Stimulated activated naive CD8-positive, alpha-beta T cell treated with anti-CD3 and anti-CD28 coated beads, Interleukin-15, Interleukin-2, amounts not matched to agents 100 ng/mL and 50 ng/mL, for 24 hours (primary cell): ENCODE data around the gene SKI.

Experiments
- H3K27ac Mint-ChIP-seq: one replicate; pipeline ENCODE4 v1.8.0; 2021; ENCODE audit warnings: mild to moderate bottlenecking, mixed read lengths
- H3K27me3 Mint-ChIP-seq: one replicate; pipeline ENCODE4 v1.8.0; 2021; ENCODE audit warnings: mixed read lengths
- H3K36me3 Mint-ChIP-seq: one replicate; pipeline ENCODE4 v1.8.0; 2021; ENCODE audit warnings: low read depth, mixed read lengths
- H3K4me1 Mint-ChIP-seq: one replicate; pipeline ENCODE4 v1.8.0; 2021; ENCODE audit warnings: low read depth, mixed read lengths
- H3K4me3 Mint-ChIP-seq: one replicate; pipeline ENCODE4 v1.8.0; 2021; ENCODE audit warnings: mild to moderate bottlenecking, mixed read lengths
- H3K9me3 Mint-ChIP-seq: one replicate; pipeline ENCODE4 v1.8.0; 2021; ENCODE audit warnings: mixed read lengths

Gene SKI

DNA sequence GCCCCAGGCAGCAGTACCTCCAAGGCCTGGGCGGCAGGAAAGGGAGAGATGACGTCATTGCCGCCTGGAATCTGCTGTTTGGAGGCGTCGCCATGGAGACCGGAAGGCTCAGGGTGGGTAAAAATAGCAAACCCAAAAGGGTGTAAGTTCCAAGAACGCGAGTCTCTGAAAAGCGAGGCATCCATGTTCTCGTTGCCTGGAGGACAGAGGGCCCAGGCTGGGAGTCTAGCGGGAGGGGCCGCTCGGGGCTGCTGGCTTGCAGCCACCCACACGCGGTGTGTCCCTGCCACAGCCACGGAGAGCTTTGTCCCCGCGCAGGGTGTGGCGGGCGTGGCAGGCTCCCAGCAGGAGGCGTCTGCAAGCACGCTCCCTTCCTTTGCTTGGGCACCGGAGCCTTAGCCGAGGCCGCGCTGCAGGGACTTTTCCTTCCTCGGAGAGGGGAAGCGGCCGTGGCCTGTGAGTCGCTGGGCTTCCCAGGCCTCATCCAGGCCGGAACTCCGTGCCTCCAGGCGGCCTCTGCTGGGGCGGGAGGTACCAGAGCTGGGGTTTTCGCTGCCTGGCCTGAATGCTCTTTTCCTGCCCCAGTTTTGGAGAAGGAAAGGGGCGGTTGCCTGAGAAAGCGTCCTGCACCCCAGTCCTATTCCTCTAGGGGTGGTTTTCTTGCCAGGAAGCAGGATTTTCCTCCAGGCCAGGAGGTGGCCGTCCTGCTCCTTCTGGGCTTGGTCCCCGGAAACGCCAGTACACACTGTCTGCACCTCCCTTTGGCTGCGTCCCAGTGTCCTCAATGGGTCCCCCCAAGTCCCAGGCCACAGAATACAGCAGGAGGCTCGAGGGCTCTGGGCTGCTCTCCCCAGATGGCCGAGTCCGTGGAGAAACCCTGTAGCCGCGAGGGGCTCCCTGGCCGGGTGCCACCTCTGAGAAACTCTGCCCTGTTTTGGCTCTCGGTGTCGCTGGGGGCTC is 15.3 kb upstream of the SKI start:
- H3K27me3 Mint-ChIP-seq = no peaks in the 10 kb centered on the region
- peaks cover 10% of the 10 kb centered on the region for H3K4me1 Mint-ChIP-seq
- no peak overlapping the region for H3K4me3 Mint-ChIP-seq
- no peaks in the 10 kb centered on the region for H3K9me3 Mint-ChIP-seq
- no peaks in the 10 kb centered on the region for H3K36me3 Mint-ChIP-seq
- H3K27ac Mint-ChIP-seq = no peak overlapping the region

- H3K4me1 Mint-ChIP-seq = peaks cover 10% of the 10 kb centered on the region
- H3K9me3 Mint-ChIP-seq = no peaks in the 10 kb centered on the region
- H3K27me3 Mint-ChIP-seq = no peaks in the 10 kb centered on the region
- H3K27ac Mint-ChIP-seq = no peak overlapping the region
- no peaks in the 10 kb centered on the region for H3K36me3 Mint-ChIP-seq
- no peak overlapping the region for H3K4me3 Mint-ChIP-seq
Measured at GRCh38 chr1:2213576-2214505, 14.3 kb upstream of the SKI start.

- Mint-ChIP-seq H3K9me3 (no peaks in the 10 kb centered on the region), H3K36me3 (no peaks in the 10 kb centered on the region), H3K4me1 (peaks cover 10% of the 10 kb centered on the region), H3K27me3 (no peaks in the 10 kb centered on the region), H3K27ac (no peak overlapping the region), H3K4me3 (no peak overlapping the region)
Measured at GRCh38 chr1:2214541-2215241, 13.4 kb upstream of the SKI start.

GRCh38 chr1:2215329-2215728 is 12.8 kb upstream of the SKI start:
- H3K4me3 Mint-ChIP-seq = no peak overlapping the region
- no peak overlapping the region for H3K27ac Mint-ChIP-seq
- H3K4me1 Mint-ChIP-seq = peaks cover 10% of the 10 kb centered on the region
- H3K27me3 Mint-ChIP-seq = no peaks in the 10 kb centered on the region
- H3K36me3 Mint-ChIP-seq = no peaks in the 10 kb centered on the region
- no peaks in the 10 kb centered on the region for H3K9me3 Mint-ChIP-seq

DNA sequence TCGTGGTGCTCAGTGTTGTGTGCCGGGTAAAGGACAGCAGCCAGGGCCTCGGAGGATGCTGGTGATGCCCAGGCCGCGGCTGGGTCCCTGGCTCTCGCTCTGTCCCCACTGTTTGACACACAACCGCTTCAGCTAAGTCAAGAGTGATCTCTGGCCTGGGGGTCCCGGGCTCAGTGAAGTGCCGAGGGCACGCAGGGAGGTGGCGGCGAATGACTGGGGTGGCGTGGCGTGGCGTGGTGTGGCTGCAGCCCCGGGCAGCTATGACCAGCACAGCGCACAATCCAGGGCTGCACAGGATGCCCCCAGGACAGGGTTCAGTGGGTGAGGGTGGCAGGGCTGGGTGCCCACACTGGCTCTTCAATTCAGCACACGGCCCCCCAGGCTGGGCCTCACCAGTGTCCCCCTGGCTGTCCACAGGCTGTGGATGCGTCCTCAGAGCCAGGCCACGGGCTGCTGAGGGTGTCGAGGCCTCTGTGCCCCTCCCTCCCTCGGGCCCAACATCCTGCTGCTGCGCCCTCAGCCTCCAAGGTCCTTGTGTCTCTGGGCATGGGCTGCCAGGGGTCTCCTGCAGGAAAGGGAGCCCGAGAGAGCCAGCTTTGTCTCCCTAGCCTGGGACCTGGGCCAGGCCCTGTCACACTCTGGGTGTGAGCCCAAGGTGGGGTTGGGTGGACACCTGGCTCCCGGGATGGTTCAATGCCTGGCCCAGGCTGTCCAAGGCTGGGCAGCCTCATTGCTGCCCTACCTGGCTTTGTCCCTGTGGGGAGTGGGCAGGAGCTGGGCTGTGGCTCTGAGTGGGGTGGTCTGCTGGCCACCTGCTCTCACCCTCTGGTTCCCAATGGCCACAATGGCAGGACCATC is 12.0 kb upstream of the SKI start:
- H3K27ac Mint-ChIP-seq = no peak overlapping the region
- no peaks in the 10 kb centered on the region for H3K36me3 Mint-ChIP-seq
- peaks cover 10% of the 10 kb centered on the region for H3K4me1 Mint-ChIP-seq
- H3K27me3 Mint-ChIP-seq = no peaks in the 10 kb centered on the region
- no peaks in the 10 kb centered on the region for H3K9me3 Mint-ChIP-seq
- no peak overlapping the region for H3K4me3 Mint-ChIP-seq

- H3K9me3 Mint-ChIP-seq = no peaks in the 10 kb centered on the region
- no peak overlapping the region for H3K27ac Mint-ChIP-seq
- H3K36me3 Mint-ChIP-seq = no peaks in the 10 kb centered on the region
- no peak overlapping the region for H3K4me3 Mint-ChIP-seq
- peaks cover 10% of the 10 kb centered on the region for H3K4me1 Mint-ChIP-seq
- no peaks in the 10 kb centered on the region for H3K27me3 Mint-ChIP-seq
Measured at GRCh38 chr1:2216767-2217058, 11.4 kb upstream of the SKI start.

DNA sequence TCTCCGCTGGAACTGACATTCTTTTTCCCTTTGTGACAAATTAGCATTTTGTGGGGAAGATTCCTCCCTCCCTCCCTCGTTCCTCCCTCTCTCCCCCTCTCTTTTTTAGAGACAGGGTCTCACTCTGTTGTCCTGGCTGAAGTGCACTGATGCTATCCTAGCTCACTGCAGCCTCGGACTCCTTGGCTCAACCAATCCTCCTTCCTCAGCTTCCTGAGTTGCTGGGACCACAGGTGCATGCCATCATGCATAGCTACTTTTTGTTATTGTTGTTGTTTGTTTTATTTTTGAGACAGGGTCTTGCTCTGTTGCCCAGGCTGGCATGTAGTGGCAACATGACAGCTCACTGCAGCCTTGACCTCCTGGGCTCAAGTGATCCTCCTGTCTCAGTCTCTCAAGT is 6.8 kb upstream of the SKI start:
- peaks cover 2% of the 10 kb centered on the region for H3K27me3 Mint-ChIP-seq
- no peak overlapping the region for H3K4me3 Mint-ChIP-seq
- H3K27ac Mint-ChIP-seq = peak overlapping the region; percentile 23
- H3K4me1 Mint-ChIP-seq = peaks cover 2% of the 10 kb centered on the region
- H3K9me3 Mint-ChIP-seq = no peaks in the 10 kb centered on the region
- H3K36me3 Mint-ChIP-seq = no peaks in the 10 kb centered on the region

GRCh38 chr1:2224170-2224584 is 3.9 kb upstream of the SKI start:
- Mint-ChIP-seq H3K4me3 (no peak overlapping the region), H3K9me3 (no peaks in the 10 kb centered on the region), H3K27me3 (peaks cover 4% of the 10 kb centered on the region), H3K4me1 (peaks cover 7% of the 10 kb centered on the region), H3K36me3 (no peaks in the 10 kb centered on the region), H3K27ac (no peak overlapping the region)

- Mint-ChIP-seq H3K4me1 (peaks cover 7% of the 10 kb centered on the region), H3K36me3 (no peaks in the 10 kb centered on the region), H3K9me3 (no peaks in the 10 kb centered on the region), H3K27me3 (peaks cover 4% of the 10 kb centered on the region), H3K27ac (no peak overlapping the region), H3K4me3 (no peak overlapping the region)
Measured at GRCh38 chr1:2224631-2225428, 3.3 kb upstream of the SKI start.

DNA sequence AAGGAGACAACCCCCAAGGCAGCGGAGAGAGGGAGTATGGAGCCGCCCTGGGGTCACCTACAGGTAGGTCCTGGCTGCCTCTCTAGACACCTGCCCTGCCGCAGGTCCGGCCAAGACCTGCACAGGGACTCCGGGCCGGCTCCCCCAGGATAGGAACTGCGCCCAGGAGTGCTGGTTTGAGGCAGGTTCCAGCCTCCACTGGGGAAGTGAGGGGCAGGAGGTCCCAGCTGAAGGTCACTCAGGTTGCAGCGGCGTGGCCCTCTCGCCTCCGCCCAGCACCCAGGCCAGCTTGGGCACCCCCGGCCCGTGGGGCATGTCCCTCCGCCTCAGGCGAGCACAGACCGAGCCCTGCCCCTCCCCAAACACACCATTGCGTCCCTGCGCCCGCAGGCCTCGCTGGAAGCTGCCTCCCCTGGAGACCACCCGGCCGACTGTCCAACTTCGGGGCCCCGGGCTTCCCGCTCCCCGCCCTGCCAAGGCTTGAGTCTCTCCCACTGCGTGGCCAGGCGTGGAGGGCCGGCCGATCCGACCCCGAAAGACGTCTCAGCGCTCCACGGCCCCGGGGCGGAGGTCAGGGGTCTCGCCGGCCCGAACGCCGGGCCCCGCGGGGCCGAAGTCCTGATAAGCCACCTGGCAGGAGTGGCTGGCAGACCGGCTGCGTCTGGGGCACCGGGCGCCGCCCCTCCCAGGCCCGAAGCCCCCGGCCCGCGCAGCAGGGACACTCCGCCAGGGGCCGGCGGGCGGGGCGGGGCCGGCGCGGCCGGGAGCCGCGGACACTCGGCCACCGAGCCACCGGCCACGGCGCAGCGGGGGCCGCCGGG is 1.4 kb upstream of the SKI start:
- Mint-ChIP-seq H3K27ac (peak overlapping the region; percentile 79), H3K27me3 (peaks cover 4% of the 10 kb centered on the region), H3K9me3 (no peaks in the 10 kb centered on the region)

GRCh38 chr1:2227346-2228156 is 568 bp upstream of the SKI start:
- H3K9me3 Mint-ChIP-seq = no peaks in the 10 kb centered on the region
- H3K36me3 Mint-ChIP-seq = peaks cover 7% of the 10 kb centered on the region
- peaks cover 4% of the 10 kb centered on the region for H3K27me3 Mint-ChIP-seq
- peaks cover 28% of the 10 kb centered on the region for H3K4me1 Mint-ChIP-seq
- peak overlapping the region; percentile 47 for H3K4me3 Mint-ChIP-seq
- H3K27ac Mint-ChIP-seq = no peak overlapping the region

More for the DNA sequence above, 1.4 kb upstream of the SKI start:
- peaks cover 20% of the 10 kb centered on the region for H3K4me1 Mint-ChIP-seq
- peak overlapping the region; percentile 63 for H3K4me3 Mint-ChIP-seq
- peaks cover 5% of the 10 kb centered on the region for H3K36me3 Mint-ChIP-seq

DNA sequence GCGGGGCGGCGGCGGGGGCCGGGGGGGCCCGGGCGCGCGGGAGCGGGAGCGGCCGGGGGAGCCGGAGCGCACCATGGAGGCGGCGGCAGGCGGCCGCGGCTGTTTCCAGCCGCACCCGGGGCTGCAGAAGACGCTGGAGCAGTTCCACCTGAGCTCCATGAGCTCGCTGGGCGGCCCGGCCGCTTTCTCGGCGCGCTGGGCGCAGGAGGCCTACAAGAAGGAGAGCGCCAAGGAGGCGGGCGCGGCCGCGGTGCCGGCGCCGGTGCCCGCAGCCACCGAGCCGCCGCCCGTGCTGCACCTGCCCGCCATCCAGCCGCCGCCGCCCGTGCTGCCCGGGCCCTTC is 546 bp downstream of the SKI start:
- Mint-ChIP-seq H3K36me3 (peaks cover 7% of the 10 kb centered on the region), H3K4me1 (peaks cover 38% of the 10 kb centered on the region), H3K4me3 (peak overlapping the region; percentile 94), H3K27ac (peak overlapping the region; percentile 89), H3K9me3 (no peaks in the 10 kb centered on the region), H3K27me3 (peaks cover 4% of the 10 kb centered on the region)
